HG02642 (cell line): ENCODE results near the gene DLEC1.
A peak's percentile ranks its signal among the peaks of the same experiment; 100 is the strongest.

Source experiments
- ATAC-seq: cut with Tn5 transposase; IDR thresholded peaks from one replicate; pipeline ENCODE4 v1.9.1; 2021; ENCODE audit warnings: mild to moderate bottlenecking; ENCODE audit not compliant: unreplicated experiment, poor library complexity

The DLEC1 gene

GRCh38 chr3:38117163-38117716, 78.2 kb downstream of the DLEC1 start:
- no peak for ATAC-seq

- peak; percentile 68 for ATAC-seq
Observed at GRCh38 chr3:38117748-38118420, 78.9 kb downstream of the DLEC1 start.

GRCh38 chr3:38118421-38119247, 79.6 kb downstream of the DLEC1 start:
- no peak for ATAC-seq

- ATAC-seq: no peak
Observed at GRCh38 chr3:38119248-38119544, 80.2 kb downstream of the DLEC1 start.

GRCh38 chr3:38119821-38120692, 81.0 kb downstream of the DLEC1 start:
- ATAC-seq: no peak

- no peak for ATAC-seq
Observed at GRCh38 chr3:38120693-38121450, 81.9 kb downstream of the DLEC1 start.

- no peak for ATAC-seq
Observed at GRCh38 chr3:38121451-38121831, 82.4 kb downstream of the DLEC1 start.

- no peak for ATAC-seq
Observed at GRCh38 chr3:38121832-38122461, 82.9 kb downstream of the DLEC1 start.

- ATAC-seq: no peak
Observed at GRCh38 chr3:38122712-38123290, 83.8 kb downstream of the DLEC1 start.

GRCh38 chr3:38124324-38125122, 85.5 kb downstream of the DLEC1 start:
- no peak for ATAC-seq

GRCh38 chr3:38125305-38126120, 86.5 kb downstream of the DLEC1 start:
- ATAC-seq: no peak

GRCh38 chr3:38126121-38126892, 87.3 kb downstream of the DLEC1 start:
- no peak for ATAC-seq

- no peak for ATAC-seq
Observed at GRCh38 chr3:38127611-38128302, 88.7 kb downstream of the DLEC1 start.

GRCh38 chr3:38128303-38128655, 89.3 kb downstream of the DLEC1 start:
- no peak for ATAC-seq

GRCh38 chr3:38129058-38129457, 90.0 kb downstream of the DLEC1 start:
- no peak for ATAC-seq

GRCh38 chr3:38130631-38131065, 91.6 kb downstream of the DLEC1 start:
- no peak for ATAC-seq
